Loucy (cell line): Measurements from ENCODE around the gene ACP7.
"Not testable (repeated sequence)": the region's sequence is repeated elsewhere in the genome, so short reads cannot be mapped to it uniquely, and the experiment has no call there.

ENCODE experiments used
- H2AFZ ChIP-seq: fragments of 200-600 bp; sonication (generic); 2 replicates; pipeline ENCODE4 v1.6.0; 2016; ENCODE audit warnings: antibody characterized with exemption, mild to moderate bottlenecking, low read length, moderate library complexity
- H3F3A ChIP-seq: fragments of 200-600 bp; 2 replicates; pipeline ENCODE4 v1.6.0; 2016; ENCODE audit warnings: antibody characterized with exemption, low read depth, mild to moderate bottlenecking
- H3K27me3 ChIP-seq: fragments of 200-600 bp; sonication (generic); 2 replicates; pipeline ENCODE4 v1.6.1; 2014; ENCODE audit warnings: low read length, mild to moderate bottlenecking; ENCODE audit not compliant: insufficient read depth, poor library complexity, severe bottlenecking
- H3K36me3 ChIP-seq: fragments of 200-600 bp; sonication (generic); 2 replicates; pipeline ENCODE4 v1.6.1; 2016; ENCODE audit warnings: low read length; ENCODE audit not compliant: insufficient read depth
- H3K4me1 ChIP-seq: fragments of 200-600 bp; sonication (generic); 2 replicates; pipeline ENCODE4 v1.5.1; 2014; ENCODE audit warnings: low read length, mild to moderate bottlenecking; ENCODE audit not compliant: insufficient read depth, poor library complexity, severe bottlenecking
- H3K4me2 ChIP-seq: fragments of 200-600 bp; sonication (generic); 2 replicates; pipeline ENCODE4 v1.6.0; 2014; ENCODE audit warnings: antibody characterized with exemption, low read length, low read depth, mild to moderate bottlenecking; ENCODE audit not compliant: poor library complexity, severe bottlenecking
- H3K4me3 ChIP-seq: fragments of 200-600 bp; sonication (generic); 2 replicates; pipeline ENCODE4 v1.5.1; 2014; ENCODE audit warnings: low read length, mild to moderate bottlenecking, mixed read lengths; ENCODE audit not compliant: poor library complexity, severe bottlenecking
- H3K79me2 ChIP-seq: fragments of 200-600 bp; sonication (generic); 2 replicates; pipeline ENCODE4 v1.6.1; 2014; ENCODE audit warnings: low read length; ENCODE audit not compliant: insufficient read depth
- H3K9ac ChIP-seq: fragments of 200-600 bp; sonication (generic); 2 replicates; pipeline ENCODE4 v1.6.0; 2014; ENCODE audit warnings: mild to moderate bottlenecking, low read depth, low read length, moderate library complexity; ENCODE audit not compliant: poor library complexity, severe bottlenecking
- H3K9me2 ChIP-seq: fragments of 200-600 bp; sonication (generic); replicated peaks from 2 replicates; pipeline ENCODE4 v1.6.1; 2016; ENCODE audit warnings: low read depth, low read length, mixed read lengths
- H3K9me3 ChIP-seq: fragments of 200-600 bp; sonication (generic); 2 replicates; pipeline ENCODE4 v1.6.1; 2014; ENCODE audit warnings: mild to moderate bottlenecking, antibody characterized with exemption, low read length, low read depth; ENCODE audit not compliant: insufficient read depth
- H4K20me1 ChIP-seq: fragments of 200-600 bp; sonication (generic); 2 replicates; pipeline ENCODE4 v1.6.0; 2014; ENCODE audit warnings: antibody characterized with exemption, low read length, mild to moderate bottlenecking; ENCODE audit not compliant: insufficient read depth, poor library complexity, severe bottlenecking
- CTCF ChIP-seq: fragments of 200-600 bp; sonication (generic); conservative IDR thresholded peaks from 2 replicates; pipeline ENCODE4 v1.5.1; 2014; ENCODE audit warnings: mild to moderate bottlenecking, antibody characterized with exemption, low read length
- EZH2phosphoT487 ChIP-seq: fragments of 200-600 bp; IDR thresholded peaks from 2 replicates; pipeline ENCODE4 v1.6.1; 2018; ENCODE audit warnings: antibody characterized with exemption, mild to moderate bottlenecking, moderate library complexity, borderline replicate concordance

Gene ACP7

GRCh38 chr19:39090881-39091280, 6.7 kb downstream of the ACP7 start:
- Histone ChIP-seq H3K4me1 (no peaks in the 10 kb centered on the region), H4K20me1 (no peaks in the 10 kb centered on the region), H3K4me2 (no peak overlapping the region), H3K79me2 (no peaks in the 10 kb centered on the region), H3K9ac (no peak overlapping the region), H3K9me3 (no peaks in the 10 kb centered on the region), H3F3A (no peaks in the 10 kb centered on the region), H3K27me3 (no peaks in the 10 kb centered on the region), H3K36me3 (no peaks in the 10 kb centered on the region), H3K4me3 (no peak overlapping the region), H3K9me2 (no peaks in the 10 kb centered on the region), H2AFZ (no peak overlapping the region)
- TF ChIP-seq EZH2phosphoT487 (no peak), CTCF (no peak)

- not testable (repeated sequence) for H4K20me1 ChIP-seq, H2AFZ ChIP-seq, H3K27me3 ChIP-seq, H3K4me2 ChIP-seq, H3K36me3 ChIP-seq, H3F3A ChIP-seq, H3K79me2 ChIP-seq, H3K4me3 ChIP-seq, H3K4me1 ChIP-seq, H3K9ac ChIP-seq, H3K9me3 ChIP-seq, H3K9me2 ChIP-seq
These were observed 11.8 kb downstream of the ACP7 start for GRCh38 chr19:39095799-39096540.

- H3K79me2 ChIP-seq = no peaks in the 10 kb centered on the region
- H3K27me3 ChIP-seq = no peaks in the 10 kb centered on the region
- H3K4me2 ChIP-seq = no peak overlapping the region
- H3K9me2 ChIP-seq = no peaks in the 10 kb centered on the region
- no peaks in the 10 kb centered on the region for H3K9me3 ChIP-seq
- TF ChIP-seq CTCF (no peak), EZH2phosphoT487 (no peak)
- no peak overlapping the region for H2AFZ ChIP-seq
- H3K9ac ChIP-seq = no peak overlapping the region
- no peaks in the 10 kb centered on the region for H3K36me3 ChIP-seq
- H4K20me1 ChIP-seq = no peaks in the 10 kb centered on the region
- no peaks in the 10 kb centered on the region for H3F3A ChIP-seq
- no peak overlapping the region for H3K4me3 ChIP-seq
- no peaks in the 10 kb centered on the region for H3K4me1 ChIP-seq
These were observed 13.1 kb downstream of the ACP7 start for GRCh38 chr19:39097299-39097698.

- Histone ChIP-seq H3K9ac (no peak overlapping the region), H3K4me1 (no peaks in the 10 kb centered on the region), H3K36me3 (no peaks in the 10 kb centered on the region), H3K79me2 (no peaks in the 10 kb centered on the region), H3F3A (no peaks in the 10 kb centered on the region), H3K4me3 (no peak overlapping the region), H4K20me1 (no peaks in the 10 kb centered on the region), H3K27me3 (no peaks in the 10 kb centered on the region), H3K9me3 (no peaks in the 10 kb centered on the region), H3K9me2 (no peaks in the 10 kb centered on the region), H3K4me2 (no peak overlapping the region), H2AFZ (no peak overlapping the region)
- TF ChIP-seq CTCF = no peak
- no peak for TF ChIP-seq EZH2phosphoT487
These were observed 13.6 kb downstream of the ACP7 start for GRCh38 chr19:39097721-39098120.
